HG03103 (cell line): ENCODE results near the gene VWC2.

Source experiments
- ATAC-seq: cut with Tn5 transposase; IDR thresholded peaks from one replicate; pipeline ENCODE4 v1.9.1; 2021; ENCODE audit warnings: low read depth; ENCODE audit not compliant: unreplicated experiment

VWC2 gene

GRCh38 chr7:49927631-49928030 is 154.2 kb downstream of the VWC2 start:
- ATAC-seq, result no peak

DNA sequence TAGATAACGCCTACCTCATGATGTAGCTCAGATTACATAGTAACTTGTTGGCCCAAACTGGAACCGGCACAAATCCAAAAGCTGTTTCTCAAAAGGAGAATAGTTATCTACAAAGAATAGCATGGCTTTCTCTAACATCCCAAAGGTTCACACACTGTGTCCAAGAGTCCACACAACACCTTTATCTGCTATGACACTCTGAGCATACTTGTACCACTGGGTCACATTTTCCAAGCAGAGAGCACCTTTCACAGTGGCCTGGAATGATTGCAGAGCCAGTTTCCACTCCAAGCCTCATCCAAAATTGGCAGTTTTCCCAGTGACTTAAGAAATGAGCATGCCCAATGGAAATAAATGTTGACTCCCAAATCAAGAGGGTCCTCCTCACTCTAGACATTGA is 155.3 kb downstream of the VWC2 start:
- no peak for ATAC-seq

DNA sequence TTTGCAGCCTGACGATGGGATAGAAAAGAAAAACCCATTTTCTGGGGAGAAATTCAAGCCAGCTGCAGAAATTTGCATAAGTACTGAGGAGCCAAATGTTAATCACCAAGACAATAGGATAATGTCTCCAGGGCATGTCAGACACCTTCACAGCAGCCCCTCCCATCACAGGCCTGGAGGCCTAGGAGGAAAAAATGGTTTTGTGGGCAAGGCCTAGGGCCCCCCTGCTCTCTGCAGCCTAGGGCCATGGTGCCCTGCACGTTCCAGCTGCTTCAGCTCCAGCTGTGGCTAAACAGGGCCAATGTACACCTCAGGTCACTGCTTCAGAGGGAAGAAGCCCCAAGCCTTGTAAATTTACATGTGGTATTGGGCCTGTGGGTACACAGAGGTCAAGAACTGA is 158.2 kb downstream of the VWC2 start:
- ATAC-seq, result no peak

- no peak for ATAC-seq
Observed at GRCh38 chr7:49937608-49938007, 164.2 kb downstream of the VWC2 start.
